Parathyroid adenoma (tissue), 2 donors: Measurements from ENCODE around the gene NME9.

Experiments used
- H2AFZ ChIP-seq: fragments of 300-600 bp; sonication (generic); one replicate; pipeline ENCODE4 v1.7.0; 2017; ENCODE audit warnings: antibody characterized with exemption, mild to moderate bottlenecking
- H3K27ac ChIP-seq: fragments of 300-600 bp; sonication (generic); one replicate; pipeline ENCODE4 v1.7.0; 2017
- H3K27me3 ChIP-seq: fragments of 300-600 bp; sonication (generic); one replicate; pipeline ENCODE4 v1.7.0; 2017; ENCODE audit warnings: low read length; ENCODE audit not compliant: control insufficient read depth, insufficient read depth
- H3K36me3 ChIP-seq: fragments of 300-600 bp; sonication (generic); one replicate; pipeline ENCODE4 v1.7.0; 2017; ENCODE audit warnings: low read length; ENCODE audit not compliant: control insufficient read depth, insufficient read depth
- H3K4me1 ChIP-seq: fragments of 300-600 bp; sonication (generic); one replicate; pipeline ENCODE4 v1.7.0; 2017; ENCODE audit warnings: control low read depth
- H3K4me2 ChIP-seq: fragments of 300-600 bp; sonication (generic); one replicate; pipeline ENCODE4 v1.7.0; 2017; ENCODE audit warnings: low read length
- H3K4me3 ChIP-seq: fragments of 300-600 bp; sonication (generic); one replicate; pipeline ENCODE4 v1.7.0; 2017; ENCODE audit warnings: low read depth, low read length
- H3K79me2 ChIP-seq: fragments of 300-600 bp; sonication (generic); one replicate; pipeline ENCODE4 v1.7.0; 2017; ENCODE audit warnings: control low read depth
- H3K9ac ChIP-seq: fragments of 300-600 bp; sonication (generic); one replicate; pipeline ENCODE4 v1.7.0; 2017; ENCODE audit warnings: mild to moderate bottlenecking
- H3K9me3 ChIP-seq: fragments of 300-600 bp; sonication (generic); one replicate; pipeline ENCODE4 v1.7.0; 2017; ENCODE audit warnings: low read length; ENCODE audit not compliant: control insufficient read depth
- CTCF ChIP-seq: fragments of 300-600 bp; sonication (generic); IDR thresholded peaks from one replicate; pipeline ENCODE4 v1.7.0; 2017; ENCODE audit warnings: antibody characterized with exemption, mild to moderate bottlenecking
- donor health status: primary hyperparathyroidism.

NME9 gene

GRCh38 chr3:138371070-138371965 is 41.7 kb upstream of the NME9 start:
- no peak for TF ChIP-seq CTCF
- Histone ChIP-seq H3K36me3 (no peaks in the 10 kb centered on the region), H3K4me2 (no peak overlapping the region), H2AFZ (no peak overlapping the region), H3K4me3 (no peak overlapping the region), H3K79me2 (peaks cover 3% of the 10 kb centered on the region), H3K9me3 (no peaks in the 10 kb centered on the region), H3K4me1 (no peaks in the 10 kb centered on the region), H3K9ac (no peak overlapping the region), H3K27ac (no peak overlapping the region), H3K27me3 (no peaks in the 10 kb centered on the region)

GRCh38 chr3:138370321-138370720 is 40.7 kb upstream of the NME9 start:
- H3K4me3 ChIP-seq: no peak overlapping the region
- H2AFZ ChIP-seq: no peak overlapping the region
- no peak overlapping the region for H3K4me2 ChIP-seq
- H3K79me2 ChIP-seq: peaks cover 9% of the 10 kb centered on the region
- no peak overlapping the region for H3K9ac ChIP-seq
- no peaks in the 10 kb centered on the region for H3K9me3 ChIP-seq
- H3K4me1 ChIP-seq: no peaks in the 10 kb centered on the region
- no peaks in the 10 kb centered on the region for H3K36me3 ChIP-seq
- TF ChIP-seq CTCF: no peak
- no peaks in the 10 kb centered on the region for H3K27me3 ChIP-seq
- no peak overlapping the region for H3K27ac ChIP-seq

GRCh38 chr3:138369151-138369900 is 39.7 kb upstream of the NME9 start:
- Histone ChIP-seq H3K36me3 (no peaks in the 10 kb centered on the region), H3K4me1 (no peaks in the 10 kb centered on the region), H3K9me3 (no peaks in the 10 kb centered on the region), H2AFZ (no peak overlapping the region), H3K9ac (no peak overlapping the region), H3K4me3 (no peak overlapping the region), H3K4me2 (no peak overlapping the region), H3K27ac (no peak overlapping the region), H3K27me3 (no peaks in the 10 kb centered on the region), H3K79me2 (peaks cover 16% of the 10 kb centered on the region)
- no peak for TF ChIP-seq CTCF

- Histone ChIP-seq H2AFZ (no peak overlapping the region), H3K27ac (no peak overlapping the region), H3K27me3 (no peaks in the 10 kb centered on the region), H3K9ac (no peak overlapping the region), H3K4me3 (no peak overlapping the region), H3K4me2 (no peak overlapping the region), H3K79me2 (peaks cover 23% of the 10 kb centered on the region), H3K9me3 (no peaks in the 10 kb centered on the region), H3K4me1 (no peaks in the 10 kb centered on the region), H3K36me3 (no peaks in the 10 kb centered on the region)
- TF ChIP-seq CTCF: no peak
Measured at GRCh38 chr3:138367911-138368310, 38.3 kb upstream of the NME9 start.
